Omental fat pad (tissue), 4 donors: ENCODE measurements around the gene MRPS23. TPM values are rescaled to one million over a fixed set of nuclear protein-coding genes. Genes with fewer than 3 reads are reported as not detected.

ENCODE experiments used
- ATAC-seq: fragments of 150-250 bp; one replicate; pipeline ENCODE4 v1.9.1; 2016; ENCODE audit warnings: mild to moderate bottlenecking, moderate library complexity; ENCODE audit not compliant: low FRiP score
- DNase-seq: peaks from one replicate; pipeline ENCODE4 v3.0.0-alpha.2; 2019; ENCODE audit warnings: low spot score
- total RNA-seq, 4 donors: library from RNA; depleted of rRNA; stranded (reverse); fragments of >200 nt; gene quantifications; one replicate each; pipeline ENCODE4 v1.1.0, GENCODE V29; 2016
- TF ChIP-seq, protein P1 (sequence below), 3 donors: fragments of 450-650 bp; IDR thresholded peaks; one replicate each; pipeline ENCODE4 v1.5.1; 2016 to 2017; ENCODE audit warnings: antibody characterized with exemption in 3 of 3, mild to moderate bottlenecking in 3 of 3, moderate library complexity in 2 of 3

MRPS23 gene
- total RNA-seq, 4 donors from 2014 or later, result 7.9 to 17.1 (median 15.2) TPM

DNA sequence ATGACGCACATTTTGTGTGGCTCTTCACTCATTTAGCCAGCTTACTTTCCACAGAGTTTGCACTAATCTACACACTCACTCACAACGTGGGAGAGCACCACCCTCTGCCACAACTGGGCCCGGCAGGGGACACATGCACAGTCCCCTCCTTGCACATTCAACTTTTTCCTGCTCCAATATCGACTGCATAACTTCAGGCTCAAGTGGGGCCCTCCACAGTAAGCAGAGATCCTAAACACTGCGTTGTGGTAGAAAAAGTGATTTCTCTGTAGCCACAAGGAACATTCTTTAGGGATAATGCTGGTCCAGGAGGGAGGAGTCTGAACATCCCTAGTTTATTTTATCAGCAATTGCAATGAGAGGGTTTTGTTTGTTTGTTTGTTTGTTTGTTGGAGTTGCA lies 40.0 kb downstream of the MRPS23 start:
- TF ChIP-seq, protein P1, sequence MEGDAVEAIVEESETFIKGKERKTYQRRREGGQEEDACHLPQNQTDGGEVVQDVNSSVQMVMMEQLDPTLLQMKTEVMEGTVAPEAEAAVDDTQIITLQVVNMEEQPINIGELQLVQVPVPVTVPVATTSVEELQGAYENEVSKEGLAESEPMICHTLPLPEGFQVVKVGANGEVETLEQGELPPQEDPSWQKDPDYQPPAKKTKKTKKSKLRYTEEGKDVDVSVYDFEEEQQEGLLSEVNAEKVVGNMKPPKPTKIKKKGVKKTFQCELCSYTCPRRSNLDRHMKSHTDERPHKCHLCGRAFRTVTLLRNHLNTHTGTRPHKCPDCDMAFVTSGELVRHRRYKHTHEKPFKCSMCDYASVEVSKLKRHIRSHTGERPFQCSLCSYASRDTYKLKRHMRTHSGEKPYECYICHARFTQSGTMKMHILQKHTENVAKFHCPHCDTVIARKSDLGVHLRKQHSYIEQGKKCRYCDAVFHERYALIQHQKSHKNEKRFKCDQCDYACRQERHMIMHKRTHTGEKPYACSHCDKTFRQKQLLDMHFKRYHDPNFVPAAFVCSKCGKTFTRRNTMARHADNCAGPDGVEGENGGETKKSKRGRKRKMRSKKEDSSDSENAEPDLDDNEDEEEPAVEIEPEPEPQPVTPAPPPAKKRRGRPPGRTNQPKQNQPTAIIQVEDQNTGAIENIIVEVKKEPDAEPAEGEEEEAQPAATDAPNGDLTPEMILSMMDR (IDR thresholded peaks at IDR 0.05), result no peak
- DNase-seq, result no peak
- no peak for ATAC-seq

GRCh38 chr17:57808882-57809281 lies 41.0 kb downstream of the MRPS23 start:
- ATAC-seq (no peak), DNase-seq (no peak)
- TF ChIP-seq, protein P1 (IDR thresholded peaks at IDR 0.05), result no peak

- TF ChIP-seq, protein P1 (IDR thresholded peaks at IDR 0.05), result no peak
- no peak for ATAC-seq
- DNase-seq, result no peak
Measured at GRCh38 chr17:57806167-57806830, 43.5 kb downstream of the MRPS23 start.

- DNase-seq (no peak), ATAC-seq (no peak)
- TF ChIP-seq, protein P1 (IDR thresholded peaks at IDR 0.05), result no peak
Measured at GRCh38 chr17:57803021-57803420, 46.8 kb downstream of the MRPS23 start.

- TF ChIP-seq, protein P1 (IDR thresholded peaks at IDR 0.05), result no peak
- no peak for DNase-seq
- ATAC-seq, result no peak
Measured at GRCh38 chr17:57801044-57801711, 48.7 kb downstream of the MRPS23 start.

DNA sequence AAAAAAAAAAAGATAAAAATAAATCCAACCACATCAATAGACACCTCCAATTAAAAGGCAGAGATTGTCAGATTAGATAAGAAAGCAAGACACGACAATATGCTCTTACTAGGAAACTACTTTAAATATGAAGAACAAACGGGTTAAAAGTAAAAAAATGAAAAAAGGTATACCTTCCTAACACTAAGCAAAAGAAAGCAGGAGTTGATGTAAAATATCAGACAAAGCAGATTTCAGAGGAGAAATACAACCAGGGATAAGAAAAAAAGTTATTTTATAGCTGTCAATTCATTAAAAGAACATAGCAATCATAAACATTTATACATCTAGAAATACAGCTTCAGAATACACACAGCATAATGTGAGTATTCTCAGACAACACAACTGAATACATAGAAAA lies 55.0 kb downstream of the MRPS23 start:
- TF ChIP-seq, protein P1 (IDR thresholded peaks at IDR 0.05), result no peak
- DNase-seq (no peak), ATAC-seq (no peak)

- no peak for ATAC-seq
- DNase-seq, result no peak
- TF ChIP-seq, protein P1 (IDR thresholded peaks at IDR 0.05), result no peak
Measured at GRCh38 chr17:57788725-57789124, 61.1 kb downstream of the MRPS23 start.
